SK-N-DZ (cell line): ENCODE measurements around the gene IL15.

ENCODE experiments used
- DNase-seq: peaks from one replicate; pipeline ENCODE4 v3.0.0-alpha.2; 2015; ENCODE audit warnings: low spot score

The IL15 gene

GRCh38 chr4:141771889-141772830, 135.8 kb downstream of the IL15 start:
- no peak for DNase-seq

GRCh38 chr4:141772838-141773237, 136.5 kb downstream of the IL15 start:
- no peak for DNase-seq

GRCh38 chr4:141782205-141782604, 145.8 kb downstream of the IL15 start:
- DNase-seq, result no peak
